HepG2 (cell line): ENCODE data around the gene RGS11. TPM values are rescaled to one million over a fixed set of nuclear protein-coding genes. Genes with fewer than 3 reads are reported as not detected.
A peak's percentile ranks its signal among the peaks of the same experiment; 100 is the strongest.

Experiments used
- CHCHD3 ChIP-seq: sonication (generic); formaldehyde crosslinking; IDR thresholded peaks from 2 replicates; pipeline ENCODE4 v1.8.0; 2022; ENCODE audit warnings: mild to moderate bottlenecking, missing genetic modification reagents, moderate library complexity
- MAZ ChIP-seq, 2 experiments: sonication (generic) in 1 of 2; formaldehyde crosslinking in 1 of 2; IDR thresholded peaks; 2 replicates each; pipeline versions ENCODE4 v1.5.0 to v1.6.1; 2012 to 2020; ENCODE audit warnings: low read depth in 2 of 2, mild to moderate bottlenecking in 2 of 2, borderline replicate concordance in 1 of 2, improper control_type of control experiment in 1 of 2, low read length in 1 of 2, missing genetic modification reagents in 1 of 2, moderate library complexity in 1 of 2
- POLR2AphosphoS2 ChIP-seq: IDR thresholded peaks from 2 replicates; pipeline ENCODE4 v1.6.1; 2011; ENCODE audit warnings: low read depth, low read length, improper control_type of control experiment
- RBM39 ChIP-seq: fragments of 200-400 bp; formaldehyde crosslinking; IDR thresholded peaks from one replicate; pipeline ENCODE4 v1.6.1; 2018; ENCODE audit warnings: antibody characterized with exemption, mild to moderate bottlenecking, low read depth, low read length; ENCODE audit not compliant: poor library complexity, severe bottlenecking
- SNAPC5 ChIP-seq: sonication (generic); formaldehyde crosslinking; IDR thresholded peaks from 2 replicates; pipeline ENCODE4 v1.8.1; 2023; ENCODE audit warnings: mild to moderate bottlenecking, missing genetic modification reagents, borderline replicate concordance
- TFDP2 ChIP-seq: sonication (generic); formaldehyde crosslinking; IDR thresholded peaks from 2 replicates; pipeline ENCODE4 v1.4.0; 2020; ENCODE audit warnings: missing genetic modification reagents
- THYN1 ChIP-seq: sonication (generic); formaldehyde crosslinking; IDR thresholded peaks from 2 replicates; pipeline ENCODE4 v1.8.1; 2023; ENCODE audit warnings: low read depth, mild to moderate bottlenecking, moderate library complexity, missing genetic modification reagents, borderline replicate concordance
- WIZ ChIP-seq: sonication (generic); formaldehyde crosslinking; IDR thresholded peaks from 2 replicates; pipeline ENCODE4 v1.5.1; 2020; ENCODE audit warnings: mild to moderate bottlenecking, missing genetic modification reagents
- ZBTB20 ChIP-seq: sonication (generic); formaldehyde crosslinking; IDR thresholded peaks from 2 replicates; pipeline ENCODE4 v1.8.1; 2023; ENCODE audit warnings: missing genetic modification reagents, low read depth, mild to moderate bottlenecking, borderline replicate concordance
- ZBTB26 ChIP-seq: IDR thresholded peaks from 2 replicates; pipeline ENCODE4 v1.6.1; 2016; ENCODE audit warnings: missing compliant biosample characterization, missing genetic modification reagents, borderline replicate concordance
- ZNF18 ChIP-seq: sonication (generic); formaldehyde crosslinking; IDR thresholded peaks from 2 replicates; pipeline ENCODE4 v1.8.0; 2022; ENCODE audit warnings: mild to moderate bottlenecking, missing genetic modification reagents; ENCODE audit not compliant: insufficient replicate concordance
- ZNF275 ChIP-seq: sonication (generic); formaldehyde crosslinking; IDR thresholded peaks from 2 replicates; pipeline ENCODE4 v1.8.0; 2022; ENCODE audit warnings: missing genetic modification reagents, mild to moderate bottlenecking, inconsistent platforms, borderline replicate concordance
- ZNF282 ChIP-seq: fragments of 450-650 bp; IDR thresholded peaks from 2 replicates; pipeline ENCODE4 v1.6.1; 2018; ENCODE audit not compliant: partially characterized antibody
- ZNF350 ChIP-seq: sonication (generic); formaldehyde crosslinking; IDR thresholded peaks from 2 replicates; pipeline ENCODE4 v1.4.0; 2020; ENCODE audit warnings: mild to moderate bottlenecking, low read depth, missing genetic modification reagents, borderline replicate concordance
- ZNF567 ChIP-seq: sonication (generic); formaldehyde crosslinking; IDR thresholded peaks from 2 replicates; pipeline ENCODE4 v1.8.1; 2023; ENCODE audit warnings: mild to moderate bottlenecking, missing genetic modification reagents, borderline replicate concordance
- ZNF644 ChIP-seq: IDR thresholded peaks from 2 replicates; pipeline ENCODE4 v1.6.1; 2016; ENCODE audit warnings: low read depth
- ZNF703 ChIP-seq: sonication (generic); formaldehyde crosslinking; IDR thresholded peaks from 2 replicates; pipeline ENCODE4 v1.5.1; 2020; ENCODE audit warnings: missing genetic modification reagents, mild to moderate bottlenecking, moderate library complexity, borderline replicate concordance
- ZNF709 ChIP-seq: sonication (generic); formaldehyde crosslinking; IDR thresholded peaks from 2 replicates; pipeline ENCODE4 v1.5.0; 2020; ENCODE audit warnings: mild to moderate bottlenecking, missing genetic modification reagents
- ZNF780A ChIP-seq: sonication (generic); formaldehyde crosslinking; IDR thresholded peaks from 2 replicates; pipeline ENCODE4 v1.8.0; 2022; ENCODE audit warnings: mild to moderate bottlenecking, missing genetic modification reagents, moderate library complexity
- ZNF841 ChIP-seq: sonication (generic); formaldehyde crosslinking; IDR thresholded peaks from 2 replicates; pipeline ENCODE4 v1.8.1; 2023; ENCODE audit warnings: missing genetic modification reagents, borderline replicate concordance
- polyA plus RNA-seq, 8 experiments: library from polyadenylated mRNA; depleted of rRNA in 3 of 8; stranded (reverse) in 7 of 8; unstranded in 1 of 8; fragments of >200 nt; fragmentation: Illumina TruSeq in 4 of 8; extraction: Trizol in 4 of 8; gene quantifications; 2 replicates each; pipeline versions ENCODE4 v1.2.1 to v1.2.3, GENCODE V29; 2011 to 2016; ENCODE audit warnings: low read depth in 4 of 8, missing spikeins in 1 of 8, mixed read lengths in 1 of 8; ENCODE audit not compliant: insufficient read depth in 1 of 8
- total RNA-seq, 5 experiments: library from RNA; depleted of rRNA; stranded (reverse); fragments of >200 nt; fragmentation: Illumina TruSeq; extraction: Trizol; gene quantifications; 2 replicates each; pipeline ENCODE4 v1.2.3, GENCODE V29; 2016; ENCODE audit warnings: low read depth in 1 of 5
- TF ChIP-seq, protein P1 (sequence below): IDR thresholded peaks from 2 replicates; pipeline ENCODE4 v1.6.1; 2016; ENCODE audit warnings: missing genetic modification reagents, missing compliant biosample characterization

The RGS11 gene
- total and polyA plus RNA-seq, 2 of the 13 experiments (the other 11 are each of a cell fraction or from before 2014, with no cell fraction given) = 0.11 TPM; not detected in 1

- TF ChIP-seq ZNF841 (CRISPR knock-in tag) (peak; percentile 75; the same call in 1 of the 2 replicates), ZBTB20 (CRISPR knock-in tag) (peak; percentile 96), ZBTB26 (CRISPR knock-in tag) (peak; percentile 91; the same call in 1 of the 2 replicates), TFDP2 (CRISPR knock-in tag) (peak; percentile 96), ZNF350 (peak; percentile 93), ZNF275 (peak; percentile 86; the same call in 1 of the 2 replicates), CHCHD3 (CRISPR knock-in tag) (peak; percentile 80; the same call in 1 of the 2 replicates), ZNF780A (CRISPR knock-in tag) (peak; percentile 89), ZNF709 (CRISPR knock-in tag) (peak; percentile 94), SNAPC5 (CRISPR knock-in tag) (peak; percentile 94), RBM39 (peak; percentile 79), THYN1 (peak; percentile 80; the same call in 1 of the 2 replicates), MAZ (IDR thresholded peaks at IDR 0.05; ENCODE audit: borderline replicate concordance, low read depth, low read length) (0 out of 2 replicates have a peak, but pooled peaks have one; percentile 44), MAZ (CRISPR knock-in tag; IDR thresholded peaks at IDR 0.05; ENCODE audit: low read depth) (peak; percentile 99), ZNF644 (CRISPR knock-in tag) (no peak), ZNF703 (CRISPR knock-in tag) (no peak), POLR2AphosphoS2 (peak; percentile 70; the same call in 1 of the 2 replicates), ZNF18 (CRISPR knock-in tag) (peak; percentile 92), ZNF567 (CRISPR knock-in tag) (peak; percentile 96), ZNF282 (no peak), WIZ (CRISPR knock-in tag) (peak; percentile 61; the same call in 1 of the 2 replicates)
- TF ChIP-seq, protein P1, sequence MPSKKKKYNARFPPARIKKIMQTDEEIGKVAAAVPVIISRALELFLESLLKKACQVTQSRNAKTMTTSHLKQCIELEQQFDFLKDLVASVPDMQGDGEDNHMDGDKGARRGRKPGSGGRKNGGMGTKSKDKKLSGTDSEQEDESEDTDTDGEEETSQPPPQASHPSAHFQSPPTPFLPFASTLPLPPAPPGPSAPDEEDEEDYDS (CRISPR knock-in tag) = peak; percentile 75; the same call in 1 of the 2 replicates
These were observed 46.7 kb downstream of the RGS11 start, which contains the start of gene LUC7L (continued) for GRCh38 chr16:228852-229730.
